Hepatic stellate cell (primary cell): ENCODE results near the gene MRPS27.
A peak's percentile ranks its signal among the peaks of the same experiment; 100 is the strongest.

Source experiments
- DNase-seq: peaks from one replicate; pipeline ENCODE4 v3.0.0; 2011; ENCODE audit warnings: low spot score

Gene MRPS27

GRCh38 chr5:72231991-72232703, 87.9 kb downstream of the MRPS27 start:
- no peak for DNase-seq

- DNase-seq: no peak
Measured at GRCh38 chr5:72228960-72229359, 91.1 kb downstream of the MRPS27 start.

- DNase-seq: no peak
Measured at GRCh38 chr5:72226950-72227349, 93.1 kb downstream of the MRPS27 start.

- DNase-seq: no peak
Measured at GRCh38 chr5:72225741-72226140, 94.3 kb downstream of the MRPS27 start.

- peak; percentile 22 for DNase-seq
Measured at GRCh38 chr5:72224946-72225463, 95.0 kb downstream of the MRPS27 start.

GRCh38 chr5:72223371-72223770, 96.7 kb downstream of the MRPS27 start:
- DNase-seq: no peak

- DNase-seq: no peak
Measured at GRCh38 chr5:72222521-72222920, 97.5 kb downstream of the MRPS27 start.

GRCh38 chr5:72221541-72221940, 98.5 kb downstream of the MRPS27 start:
- no peak for DNase-seq

- DNase-seq: no peak
Measured at GRCh38 chr5:72221099-72221498, 98.9 kb downstream of the MRPS27 start.

- DNase-seq: no peak
Measured at GRCh38 chr5:72216756-72217155, 103.3 kb downstream of the MRPS27 start.

GRCh38 chr5:72214168-72214567, 105.9 kb downstream of the MRPS27 start:
- DNase-seq: no peak

- DNase-seq: no peak
Measured at GRCh38 chr5:72213482-72213881, 106.6 kb downstream of the MRPS27 start.

GRCh38 chr5:72212171-72212570, 107.9 kb downstream of the MRPS27 start:
- DNase-seq: no peak

- peak; percentile 43 for DNase-seq
Measured at GRCh38 chr5:72210888-72211678, 109.0 kb downstream of the MRPS27 start.

- no peak for DNase-seq
Measured at GRCh38 chr5:72209147-72210115, 110.6 kb downstream of the MRPS27 start.

- no peak for DNase-seq
Measured at GRCh38 chr5:72208324-72208926, 111.6 kb downstream of the MRPS27 start.

GRCh38 chr5:72206994-72207393, 113.0 kb downstream of the MRPS27 start:
- no peak for DNase-seq

GRCh38 chr5:72206160-72206559, 113.9 kb downstream of the MRPS27 start:
- no peak for DNase-seq

- DNase-seq: peak; percentile 20
Measured at GRCh38 chr5:72205431-72206009, 114.5 kb downstream of the MRPS27 start.

- no peak for DNase-seq
Measured at GRCh38 chr5:72204946-72205345, 115.1 kb downstream of the MRPS27 start.

GRCh38 chr5:72203251-72203845, 116.7 kb downstream of the MRPS27 start:
- no peak for DNase-seq
